Fibroblast of upper back skin (primary cell): ENCODE data around the gene CLSTN1.
"Not testable (repeated sequence)": the region's sequence is repeated elsewhere in the genome, so short reads cannot be mapped to it uniquely, and the experiment has no call there.

Experiments
- DNase-seq: peaks from one replicate; pipeline ENCODE4 v3.0.0-alpha.2; 2013

CLSTN1 gene

GRCh38 chr1:9760824-9761223, 62.9 kb downstream of the CLSTN1 start:
- no peak for DNase-seq

GRCh38 chr1:9759939-9760338, 63.8 kb downstream of the CLSTN1 start:
- no peak for DNase-seq

GRCh38 chr1:9758559-9759121, 65.1 kb downstream of the CLSTN1 start:
- no peak for DNase-seq

DNA sequence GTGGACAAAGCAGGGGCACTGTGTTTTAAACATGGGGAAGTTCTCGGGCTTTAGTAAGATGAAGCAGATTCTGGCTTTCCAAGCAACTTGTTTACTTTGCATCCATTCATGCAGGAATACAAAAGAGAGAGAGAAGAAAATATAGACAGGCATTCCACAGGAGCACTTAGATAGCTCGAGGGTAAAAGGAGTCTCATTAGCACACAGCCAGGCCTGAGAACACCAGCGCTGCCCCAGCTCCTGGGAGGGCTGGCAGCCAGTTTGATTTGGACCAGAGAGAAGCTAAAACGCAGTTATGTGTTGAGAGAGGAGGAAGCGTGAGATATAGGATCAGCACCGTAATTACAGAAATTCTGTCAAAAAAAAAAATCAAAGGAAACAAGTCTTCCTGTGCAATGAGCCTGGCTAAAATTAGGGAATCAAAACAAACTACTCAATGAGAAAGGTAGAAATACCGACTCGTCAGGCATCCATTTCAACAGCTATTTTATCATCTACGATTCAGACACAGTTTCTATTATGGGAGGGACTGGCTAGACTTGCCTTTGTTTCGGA, 68.2 kb downstream of the CLSTN1 start:
- DNase-seq = no peak

- peak; percentile 86 for DNase-seq
Measured at GRCh38 chr1:9753121-9753531, 70.6 kb downstream of the CLSTN1 start.

DNA sequence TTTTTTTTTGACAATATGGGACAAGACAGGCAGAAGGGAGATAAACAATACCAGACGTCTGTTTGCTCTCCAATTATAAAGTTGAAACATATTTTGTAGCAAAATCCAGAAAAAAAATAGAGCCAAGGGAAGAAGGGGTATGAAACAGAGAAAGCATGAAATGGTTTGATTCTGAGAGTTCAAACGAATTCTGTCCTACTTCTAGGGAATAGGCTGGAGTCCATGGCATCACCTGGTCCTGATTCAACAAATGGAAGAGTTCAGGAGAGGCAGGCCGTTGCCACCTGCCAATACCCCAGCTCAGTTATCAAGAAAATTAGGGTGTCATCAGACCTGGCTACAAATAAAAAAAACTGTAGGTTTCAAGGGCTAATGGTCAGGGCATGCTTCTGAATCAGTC, 71.8 kb downstream of the CLSTN1 start:
- no peak for DNase-seq

GRCh38 chr1:9749361-9749760, 74.4 kb downstream of the CLSTN1 start:
- DNase-seq = no peak

- DNase-seq = not testable (repeated sequence)
Measured at GRCh38 chr1:9748391-9748790, 75.4 kb downstream of the CLSTN1 start.

DNA sequence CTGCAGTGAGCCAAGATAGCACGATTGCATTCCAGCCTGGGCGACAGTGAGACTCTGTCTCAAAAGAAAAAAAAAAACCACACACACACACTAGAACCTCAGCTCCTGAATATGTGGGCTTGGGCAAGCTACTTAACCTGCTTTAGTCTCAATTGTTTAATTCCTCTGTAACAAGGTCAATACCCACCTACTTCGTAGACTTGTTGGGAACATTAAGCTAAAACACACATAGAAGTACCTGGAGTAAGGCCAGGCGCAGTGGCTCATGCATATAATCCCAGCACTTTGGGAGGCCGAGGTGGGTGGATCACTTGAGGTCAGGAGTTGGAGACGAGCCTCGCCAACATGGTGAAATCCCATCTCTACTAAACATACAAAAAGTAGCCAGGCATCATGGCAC, 77.1 kb downstream of the CLSTN1 start:
- DNase-seq = no peak

- no peak for DNase-seq
Measured at GRCh38 chr1:9746211-9746610, 77.6 kb downstream of the CLSTN1 start.

DNA sequence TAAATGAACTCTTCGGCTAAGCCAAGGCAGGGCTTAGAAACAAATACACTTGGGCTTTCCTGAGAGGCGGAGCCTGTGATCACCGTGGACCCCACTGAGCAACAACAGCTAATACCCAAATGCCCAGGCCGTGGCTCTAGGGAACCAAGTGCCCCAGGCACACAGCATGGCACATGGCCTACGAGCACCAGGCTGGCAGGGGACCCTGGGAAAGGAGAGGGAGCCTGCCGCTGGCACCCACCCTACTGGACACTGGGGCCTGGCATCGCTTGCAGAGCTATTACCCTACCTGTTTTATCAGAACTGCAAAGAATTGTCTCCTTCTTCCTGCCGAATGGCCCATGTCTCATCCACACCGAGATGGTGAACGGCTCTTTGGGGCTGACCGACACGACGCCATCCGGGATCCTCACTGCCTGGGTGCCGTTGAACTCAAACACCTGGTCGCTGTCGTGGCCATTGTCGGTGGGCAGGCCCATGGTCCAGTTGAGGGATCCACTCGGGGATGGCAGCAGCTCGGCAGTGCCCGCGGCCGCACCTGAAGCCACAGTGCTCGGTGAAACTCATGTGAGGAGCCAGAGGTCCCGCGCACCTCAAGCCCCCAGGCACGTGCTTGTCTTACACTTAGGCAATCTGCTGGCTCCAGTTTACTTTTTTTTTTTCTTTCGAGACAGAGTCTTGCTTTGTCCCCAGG, 79.5 kb downstream of the CLSTN1 start:
- DNase-seq = no peak

DNA sequence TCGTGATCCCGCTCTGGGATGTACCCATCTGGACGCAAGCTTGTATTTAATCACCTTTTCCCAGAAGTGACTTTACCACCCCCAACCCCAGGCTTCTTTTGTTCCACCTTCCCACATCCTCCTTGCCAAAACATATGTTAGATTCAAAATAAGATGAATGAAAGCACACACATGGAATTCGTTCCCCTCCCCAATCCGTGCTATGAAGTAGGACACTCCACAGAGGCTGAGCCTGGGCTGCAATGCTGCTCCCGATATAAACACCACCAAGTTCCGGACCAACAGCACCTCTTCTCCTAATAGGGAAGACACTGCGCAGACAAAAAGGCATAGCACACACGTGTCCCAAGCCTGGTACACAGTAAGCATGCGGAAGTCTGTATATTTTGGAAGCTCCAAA, 86.1 kb downstream of the CLSTN1 start:
- peak; percentile 63 for DNase-seq

DNA sequence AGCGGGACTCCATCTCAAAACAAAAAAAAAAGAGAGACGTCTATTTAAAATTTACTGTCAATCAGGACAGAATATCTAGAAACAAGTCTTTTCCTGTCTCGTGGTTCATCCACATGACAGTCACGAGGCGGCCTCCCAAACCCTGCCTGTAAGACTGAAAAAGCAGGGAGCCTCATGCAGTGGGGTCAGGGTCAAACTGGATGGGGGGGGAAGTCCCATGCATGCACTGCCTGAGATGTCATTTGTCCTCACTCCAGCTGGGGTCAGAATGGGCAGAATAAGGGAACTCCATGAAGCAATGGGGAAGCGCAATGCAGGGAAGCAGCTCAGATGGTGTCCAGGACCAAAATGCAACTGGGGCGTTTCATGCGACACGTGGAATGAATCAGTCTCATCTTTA, 86.7 kb downstream of the CLSTN1 start:
- DNase-seq = no peak

GRCh38 chr1:9736241-9736640, 87.5 kb downstream of the CLSTN1 start:
- no peak for DNase-seq

GRCh38 chr1:9735800-9736199, 88.0 kb downstream of the CLSTN1 start:
- DNase-seq = no peak

DNA sequence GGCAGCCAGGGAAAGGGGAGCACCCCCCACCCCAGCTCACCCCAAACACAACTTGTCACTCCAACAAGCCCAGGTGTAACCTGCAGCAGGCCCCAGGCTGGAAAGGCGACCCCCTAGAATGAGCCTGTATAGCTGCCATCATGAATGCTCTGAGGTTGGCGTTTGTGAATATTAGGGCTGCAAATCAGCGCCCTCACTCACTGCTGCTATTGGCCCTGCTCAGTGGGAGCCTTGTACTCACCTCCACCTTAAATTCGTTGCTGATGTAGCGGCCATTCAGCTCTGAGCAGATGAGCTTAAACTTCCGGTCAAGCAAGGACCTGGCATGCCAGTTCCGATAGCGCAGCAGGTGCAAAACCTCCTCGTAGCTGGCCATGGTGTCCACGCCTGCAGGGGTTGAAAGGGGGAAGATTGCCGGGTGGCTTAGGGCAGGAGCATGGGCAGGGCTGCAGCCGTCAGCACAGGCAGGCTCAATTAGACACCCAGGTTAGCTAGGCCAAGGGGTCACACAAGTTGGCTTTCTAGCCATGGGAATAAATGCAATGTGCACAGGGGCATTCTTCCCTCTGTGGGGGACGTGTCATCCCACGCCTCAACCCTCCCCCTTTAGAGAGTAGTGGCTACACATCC, 90.5 kb downstream of the CLSTN1 start:
- no peak for DNase-seq

DNA sequence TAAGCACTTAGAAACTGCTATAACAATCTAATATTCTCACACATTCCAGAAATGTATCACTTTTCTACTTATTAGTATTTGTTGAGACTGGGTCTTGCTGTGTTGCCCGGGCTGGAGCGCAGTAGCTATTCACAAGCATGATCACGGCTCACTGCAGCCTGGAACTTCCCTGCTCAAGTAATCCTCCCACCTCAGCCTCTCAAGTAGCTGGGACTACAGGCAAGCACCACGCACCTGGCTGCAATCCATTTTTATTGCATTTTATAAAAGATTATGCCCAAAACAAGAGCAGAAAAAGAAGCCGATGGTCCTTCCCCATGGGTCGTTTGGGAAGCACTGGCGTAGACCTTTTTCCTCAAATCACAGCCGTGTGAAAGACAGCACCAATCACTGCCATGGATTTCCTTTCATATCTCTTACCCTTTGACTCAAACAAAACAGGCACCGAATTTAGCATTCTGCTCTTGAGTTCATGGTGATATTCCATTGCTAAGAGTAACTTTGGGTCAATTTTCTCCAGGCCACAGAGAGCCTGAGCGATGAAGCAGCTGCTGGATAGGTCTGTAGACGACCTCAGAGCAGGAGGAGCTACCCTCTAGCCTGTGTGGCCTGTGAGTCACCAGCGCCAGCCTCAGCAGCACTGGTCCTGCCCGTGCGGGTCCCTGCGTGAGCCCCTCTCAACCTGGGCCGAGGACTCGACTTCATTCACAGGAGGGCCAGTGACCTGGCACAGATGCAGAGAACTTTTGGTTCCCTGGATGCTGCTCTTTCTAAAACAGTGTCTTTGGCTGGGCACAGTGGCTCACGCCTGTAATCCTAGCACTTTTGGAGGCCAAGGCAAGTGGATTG, 91.4 kb downstream of the CLSTN1 start:
- no peak for DNase-seq

- no peak for DNase-seq
Measured at GRCh38 chr1:9731561-9731960, 92.2 kb downstream of the CLSTN1 start.

DNA sequence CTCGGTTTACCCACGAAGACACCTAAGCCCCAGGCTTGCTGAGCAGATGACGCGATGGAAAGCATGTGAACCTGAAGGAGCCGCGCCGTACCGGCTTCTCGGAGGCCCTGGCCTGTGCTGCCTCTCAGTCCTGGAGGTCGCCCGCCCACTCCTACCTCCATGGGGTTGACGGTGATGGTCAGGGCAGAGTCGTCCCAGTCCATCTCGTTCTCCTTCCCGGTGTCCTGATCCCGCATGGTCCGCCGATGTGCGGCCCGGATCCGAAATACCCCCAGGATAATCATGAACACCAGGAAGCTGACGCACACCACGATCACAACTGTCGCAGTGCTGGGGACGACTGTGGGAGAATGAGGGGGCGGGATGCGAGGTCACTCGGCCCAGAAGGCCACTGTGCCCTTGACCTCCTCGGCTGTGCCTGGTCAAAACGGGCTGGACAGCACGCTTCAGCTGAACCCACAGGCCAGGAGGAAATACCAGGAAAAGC, 92.7 kb downstream of the CLSTN1 start:
- no peak for DNase-seq

DNA sequence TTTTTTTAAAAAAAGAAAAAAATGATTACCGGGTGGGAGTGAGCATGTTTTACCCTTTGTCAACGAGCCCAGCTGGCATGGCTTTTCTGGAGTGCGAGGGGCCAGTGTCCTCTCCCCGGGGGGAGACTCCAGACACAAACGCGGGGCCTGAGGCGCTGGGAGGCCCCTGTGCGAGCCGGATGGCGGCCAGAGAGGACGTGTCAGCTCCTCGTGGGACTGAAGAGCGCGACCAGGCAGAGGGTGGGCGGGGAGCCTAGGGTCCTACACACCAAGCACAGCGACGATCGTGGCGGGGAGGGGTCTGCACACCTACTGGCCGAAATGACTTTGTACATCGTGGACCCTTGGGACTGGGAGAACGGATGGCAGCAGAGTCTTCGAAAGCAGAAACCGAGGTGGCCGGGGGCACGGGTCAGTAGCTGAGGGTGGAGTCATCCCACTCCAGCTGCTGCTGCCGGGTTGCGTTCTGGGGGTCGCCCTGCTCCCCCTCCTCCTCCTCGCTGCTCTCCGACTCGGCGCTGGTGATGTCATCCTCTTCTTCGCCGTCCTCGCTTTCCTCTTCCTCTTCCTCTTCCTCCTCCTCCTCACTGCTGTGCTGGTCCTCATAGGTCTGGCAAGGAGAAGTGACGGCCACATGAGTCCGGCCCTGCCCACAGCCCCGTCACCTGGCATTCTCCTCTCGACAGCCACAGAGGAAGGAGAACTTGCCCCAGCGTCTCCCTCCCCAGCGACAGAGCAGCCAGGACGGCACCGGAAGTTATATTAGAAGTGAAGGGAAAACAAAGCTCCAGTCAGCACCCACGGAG, 93.5 kb downstream of the CLSTN1 start:
- DNase-seq = no peak

DNA sequence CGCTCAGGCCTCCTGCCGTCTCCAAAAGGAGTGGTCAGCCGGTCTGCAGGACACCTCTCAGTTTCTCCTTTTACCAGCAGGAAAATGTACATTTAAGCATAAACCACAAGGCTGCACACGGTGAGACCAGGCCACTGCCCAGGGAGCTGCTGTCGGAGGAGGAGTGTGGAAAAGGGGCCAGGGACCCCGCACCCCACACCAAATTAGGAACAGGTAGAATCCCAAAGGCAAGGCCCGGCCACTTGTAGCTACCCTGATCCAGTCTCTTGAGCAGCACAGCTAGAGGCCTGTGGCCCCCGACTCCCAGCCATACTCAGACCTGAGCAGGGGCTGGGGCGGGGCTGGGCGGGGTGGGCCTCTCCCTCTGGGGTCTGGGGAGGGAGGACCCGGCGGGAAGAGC, 94.2 kb downstream of the CLSTN1 start:
- DNase-seq = no peak
